ENCODE results near the gene ST8SIA2. TPM values are rescaled to one million over a fixed set of nuclear protein-coding genes. Genes with fewer than 3 reads are reported as not detected.

Gene ST8SIA2
- total and polyA plus RNA-seq, 2 donors (not counting 1 experiment from before 2014, with no cell fraction given) = under 0.01 TPM; not detected in 1

- Histone ChIP-seq H3K79me2 (ENCODE audit: control insufficient read depth, insufficient read depth, low read length) (no peaks in the 10 kb centered on the region), H3K27ac (ENCODE audit: insufficient read depth, low read length) (no peak overlapping the region), H3K36me3 (ENCODE audit: control insufficient read depth, insufficient read depth, low read length) (no peaks in the 10 kb centered on the region), H4K20me1 (ENCODE audit: control insufficient read depth, extremely low read depth, insufficient read depth, low read length) (no peaks in the 10 kb centered on the region), H3K27me3 (ENCODE audit: control insufficient read depth, insufficient read depth, low read length) (no peaks in the 10 kb centered on the region), H2AFZ (ENCODE audit: low read length) (no peak overlapping the region), H3K4me2 (ENCODE audit: extremely low read depth, insufficient read depth, low read length) (no peak overlapping the region), H3K9ac (ENCODE audit: insufficient read depth, low read length) (no peak overlapping the region), H3K4me1 (ENCODE audit: control insufficient read depth, extremely low read depth, insufficient read depth, low read length) (no peaks in the 10 kb centered on the region), H3K9me3 (ENCODE audit: control insufficient read depth, insufficient read depth, low read depth, low read length) (no peaks in the 10 kb centered on the region), H3K4me3 (replicated peaks in 1 of 4; ENCODE audit: control extremely low read depth in 1 of 4, insufficient read depth in 1 of 4, low read depth in 3 of 4, low read length in 4 of 4) (no peak overlapping the region)
- DNase-seq (ENCODE audit: low read depth in 2 of 2) = no peak
- TF ChIP-seq CTCF (conservative IDR thresholded peaks at IDR 0.05 in 1 of 2, IDR thresholded peaks at IDR 0.05 in 1 of 2; ENCODE audit: low read depth in 1 of 2, low read length in 2 of 2) = no peak
- TF ChIP-seq EZH2 (IDR thresholded peaks at IDR 0.05; ENCODE audit: low read length, missing control alignments) = no peak
Measured at GRCh38 chr15:92485441-92485840, 91.8 kb downstream of the ST8SIA2 start.

DNA sequence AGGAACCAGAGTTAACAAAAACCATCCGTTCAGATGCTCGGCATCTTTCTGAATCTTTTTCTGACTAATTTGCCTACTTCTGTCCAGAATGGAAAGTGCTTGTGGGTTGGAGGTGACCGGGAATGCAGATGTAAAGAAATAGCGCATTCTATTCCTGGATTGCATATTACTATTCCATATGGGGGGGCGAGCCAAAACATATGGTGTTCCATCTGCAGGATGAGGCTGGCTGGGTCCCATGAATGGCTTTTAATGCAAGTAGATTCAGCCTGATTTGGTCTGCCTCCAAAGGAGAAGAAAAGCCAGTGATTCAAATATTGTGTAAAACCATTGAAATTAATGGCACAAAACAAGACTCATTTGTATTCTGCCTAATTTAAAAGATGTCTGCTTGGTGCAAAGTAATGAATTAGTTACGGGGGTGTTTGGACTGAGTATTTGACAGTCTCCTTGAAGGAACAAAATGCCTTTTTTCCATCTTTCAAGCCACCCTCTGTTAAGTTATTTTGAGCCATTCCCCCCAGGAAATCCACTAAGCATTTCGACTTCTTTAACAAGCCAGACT is 99.0 kb downstream of the ST8SIA2 start:
- Histone ChIP-seq H3K4me1 (ENCODE audit: control insufficient read depth, extremely low read depth, insufficient read depth, low read length) (no peaks in the 10 kb centered on the region), H3K79me2 (ENCODE audit: control insufficient read depth, insufficient read depth, low read length) (no peaks in the 10 kb centered on the region), H4K20me1 (ENCODE audit: control insufficient read depth, extremely low read depth, insufficient read depth, low read length) (no peaks in the 10 kb centered on the region), H3K9ac (ENCODE audit: insufficient read depth, low read length) (no peak overlapping the region), H3K27me3 (ENCODE audit: control insufficient read depth, insufficient read depth, low read length) (no peaks in the 10 kb centered on the region), H3K36me3 (ENCODE audit: control insufficient read depth, insufficient read depth, low read length) (no peaks in the 10 kb centered on the region), H3K4me3 (replicated peaks in 1 of 4; ENCODE audit: control extremely low read depth in 1 of 4, insufficient read depth in 1 of 4, low read depth in 3 of 4, low read length in 4 of 4) (no peak overlapping the region), H3K9me3 (ENCODE audit: control insufficient read depth, insufficient read depth, low read depth, low read length) (no peaks in the 10 kb centered on the region), H2AFZ (ENCODE audit: low read length) (no peak overlapping the region), H3K27ac (ENCODE audit: insufficient read depth, low read length) (no peak overlapping the region), H3K4me2 (ENCODE audit: extremely low read depth, insufficient read depth, low read length) (no peak overlapping the region)
- TF ChIP-seq EZH2 (IDR thresholded peaks at IDR 0.05; ENCODE audit: low read length, missing control alignments) = no peak
- no peak for TF ChIP-seq CTCF (conservative IDR thresholded peaks at IDR 0.05 in 1 of 2, IDR thresholded peaks at IDR 0.05 in 1 of 2; ENCODE audit: low read depth in 1 of 2, low read length in 2 of 2)
- no peak for DNase-seq (ENCODE audit: low read depth in 2 of 2)

DNA sequence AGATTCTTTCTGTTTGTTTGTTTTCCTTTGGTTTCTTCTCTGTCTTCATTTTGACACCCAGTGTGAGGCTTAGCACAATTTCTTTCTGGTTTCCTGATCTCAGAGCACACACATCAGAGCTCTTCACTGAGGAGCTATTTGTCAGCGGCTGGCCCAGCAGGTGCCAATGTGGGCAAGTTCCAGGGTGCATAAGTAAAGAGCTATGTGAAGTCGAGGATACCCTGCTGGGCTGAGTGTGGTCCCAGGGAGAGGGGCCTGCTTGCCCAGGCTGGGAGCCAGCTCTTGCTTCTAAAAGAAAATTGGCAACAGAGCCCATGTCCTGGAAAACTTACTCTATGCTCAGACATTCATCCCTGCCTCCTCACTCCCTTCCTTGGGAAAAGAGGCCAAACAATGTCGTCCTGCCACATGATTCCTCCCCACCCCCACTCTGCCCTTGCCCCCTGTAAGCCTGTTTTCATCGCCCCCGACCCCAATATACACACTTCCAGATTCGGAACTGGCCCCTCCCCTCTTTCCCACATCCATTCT is 101.2 kb downstream of the ST8SIA2 start:
- Histone ChIP-seq H3K9me3 (ENCODE audit: control insufficient read depth, insufficient read depth, low read depth, low read length) (no peaks in the 10 kb centered on the region), H3K4me2 (ENCODE audit: extremely low read depth, insufficient read depth, low read length) (no peak overlapping the region), H3K9ac (ENCODE audit: insufficient read depth, low read length) (no peak overlapping the region), H3K36me3 (ENCODE audit: control insufficient read depth, insufficient read depth, low read length) (no peaks in the 10 kb centered on the region), H3K27ac (ENCODE audit: insufficient read depth, low read length) (no peak overlapping the region), H3K27me3 (ENCODE audit: control insufficient read depth, insufficient read depth, low read length) (no peaks in the 10 kb centered on the region), H2AFZ (ENCODE audit: low read length) (no peak overlapping the region), H4K20me1 (ENCODE audit: control insufficient read depth, extremely low read depth, insufficient read depth, low read length) (no peaks in the 10 kb centered on the region), H3K79me2 (ENCODE audit: control insufficient read depth, insufficient read depth, low read length) (no peaks in the 10 kb centered on the region), H3K4me3 (replicated peaks in 1 of 4; ENCODE audit: control extremely low read depth in 1 of 4, insufficient read depth in 1 of 4, low read depth in 3 of 4, low read length in 4 of 4) (no peak overlapping the region), H3K4me1 (ENCODE audit: control insufficient read depth, extremely low read depth, insufficient read depth, low read length) (no peaks in the 10 kb centered on the region)
- TF ChIP-seq CTCF (conservative IDR thresholded peaks at IDR 0.05 in 1 of 2, IDR thresholded peaks at IDR 0.05 in 1 of 2; ENCODE audit: low read depth in 1 of 2, low read length in 2 of 2) = no peak
- DNase-seq (ENCODE audit: low read depth in 2 of 2) = no peak

Data from fibroblast of lung (primary cell).